ENCODE measurements around the gene GNG11.

GNG11 gene

DNA sequence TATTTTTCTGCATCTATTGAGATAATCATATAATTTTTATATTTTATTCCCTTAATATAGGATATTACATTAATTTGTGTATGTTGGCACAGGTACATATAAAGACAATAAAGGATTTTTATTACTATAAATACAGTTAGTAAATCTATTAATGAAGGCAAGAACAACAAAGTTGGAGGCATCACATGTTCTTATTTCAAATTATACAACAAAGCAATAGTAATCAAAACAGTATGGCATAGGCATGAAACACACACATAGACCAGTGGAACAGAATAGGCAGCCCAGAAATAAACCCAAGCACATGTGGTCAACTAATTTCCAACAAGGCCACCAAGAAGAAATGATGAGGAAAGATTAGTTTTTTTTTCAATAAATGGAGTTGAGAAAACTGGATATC lies 42.2 kb upstream of the GNG11 start:
- no peak for TF ChIP-seq EZH2phosphoT487 (IDR thresholded peaks at IDR 0.05; ENCODE audit: borderline replicate concordance, low read length)
- TF ChIP-seq CTCF (IDR thresholded peaks at IDR 0.05; ENCODE audit: low read depth, low read length, poor library complexity, severe bottlenecking), result no peak
- H4K20me1 ChIP-seq (ENCODE audit: control insufficient read depth, insufficient read depth, low read depth, low read length), result no peaks in the 10 kb centered on the region
- H3K27me3 ChIP-seq (ENCODE audit: control insufficient read depth, low read length), result no peaks in the 10 kb centered on the region; the same call in 1 of the 2 replicates
- no peak overlapping the region for H3K4me2 ChIP-seq (ENCODE audit: low read length)
- no peaks in the 10 kb centered on the region for H3K36me3 ChIP-seq (ENCODE audit: control insufficient read depth, low read length)
- H3K9me3 ChIP-seq (ENCODE audit: control insufficient read depth, insufficient read depth, low read length), result peaks cover 8% of the 10 kb centered on the region; the same call in 1 of the 2 replicates
- H3K27ac ChIP-seq (ENCODE audit: low read depth, low read length), result no peak overlapping the region
- no peaks in the 10 kb centered on the region for H3K9me2 ChIP-seq (replicated peaks; ENCODE audit: control insufficient read depth, low read length)
- no peaks in the 10 kb centered on the region for H3K79me2 ChIP-seq (ENCODE audit: control insufficient read depth, low read length)
- H3F3A ChIP-seq (ENCODE audit: control insufficient read depth, insufficient read depth), result no peaks in the 10 kb centered on the region
- no peaks in the 10 kb centered on the region for H3K4me1 ChIP-seq (ENCODE audit: control insufficient read depth, low read length)
- H3K4me3 ChIP-seq (ENCODE audit: low read length), result no peak overlapping the region

DNA sequence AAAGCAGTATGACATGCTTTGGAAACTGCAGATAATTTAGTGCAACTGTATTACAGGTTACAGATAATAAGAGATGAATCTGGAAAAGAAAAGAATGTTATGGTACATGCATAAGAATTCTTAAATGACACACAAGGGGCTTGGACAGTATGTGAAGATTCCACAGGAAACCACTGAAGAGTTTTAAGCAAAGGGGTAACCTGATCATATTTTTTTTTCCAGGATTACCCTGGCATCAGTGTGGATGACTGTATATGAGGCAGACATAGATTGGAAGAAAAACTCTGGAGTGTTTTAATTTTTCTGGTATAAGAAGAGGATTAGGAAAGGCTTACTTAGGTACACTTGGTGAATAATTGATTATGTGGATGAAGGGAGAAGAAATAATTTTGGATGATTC lies 39.1 kb upstream of the GNG11 start:
- no peaks in the 10 kb centered on the region for H3K79me2 ChIP-seq (ENCODE audit: control insufficient read depth, low read length)
- no peak overlapping the region for H3K4me3 ChIP-seq (ENCODE audit: low read length)
- no peaks in the 10 kb centered on the region for H3K4me1 ChIP-seq (ENCODE audit: control insufficient read depth, low read length)
- peaks cover 1% of the 10 kb centered on the region; the same call in 1 of the 2 replicates for H3K27me3 ChIP-seq (ENCODE audit: control insufficient read depth, low read length)
- H3K4me2 ChIP-seq (ENCODE audit: low read length), result no peak overlapping the region
- TF ChIP-seq CTCF (IDR thresholded peaks at IDR 0.05; ENCODE audit: low read depth, low read length, poor library complexity, severe bottlenecking) (no peak), EZH2phosphoT487 (IDR thresholded peaks at IDR 0.05; ENCODE audit: borderline replicate concordance, low read length) (no peak)
- no peaks in the 10 kb centered on the region for H3F3A ChIP-seq (ENCODE audit: control insufficient read depth, insufficient read depth)
- H3K36me3 ChIP-seq (ENCODE audit: control insufficient read depth, low read length), result no peaks in the 10 kb centered on the region
- H3K9me3 ChIP-seq (ENCODE audit: control insufficient read depth, insufficient read depth, low read length), result peaks cover 6% of the 10 kb centered on the region; the same call in 1 of the 2 replicates
- H3K9me2 ChIP-seq (replicated peaks; ENCODE audit: control insufficient read depth, low read length), result no peaks in the 10 kb centered on the region
- H4K20me1 ChIP-seq (ENCODE audit: control insufficient read depth, insufficient read depth, low read depth, low read length), result no peaks in the 10 kb centered on the region
- no peak overlapping the region for H3K27ac ChIP-seq (ENCODE audit: low read depth, low read length)

DNA sequence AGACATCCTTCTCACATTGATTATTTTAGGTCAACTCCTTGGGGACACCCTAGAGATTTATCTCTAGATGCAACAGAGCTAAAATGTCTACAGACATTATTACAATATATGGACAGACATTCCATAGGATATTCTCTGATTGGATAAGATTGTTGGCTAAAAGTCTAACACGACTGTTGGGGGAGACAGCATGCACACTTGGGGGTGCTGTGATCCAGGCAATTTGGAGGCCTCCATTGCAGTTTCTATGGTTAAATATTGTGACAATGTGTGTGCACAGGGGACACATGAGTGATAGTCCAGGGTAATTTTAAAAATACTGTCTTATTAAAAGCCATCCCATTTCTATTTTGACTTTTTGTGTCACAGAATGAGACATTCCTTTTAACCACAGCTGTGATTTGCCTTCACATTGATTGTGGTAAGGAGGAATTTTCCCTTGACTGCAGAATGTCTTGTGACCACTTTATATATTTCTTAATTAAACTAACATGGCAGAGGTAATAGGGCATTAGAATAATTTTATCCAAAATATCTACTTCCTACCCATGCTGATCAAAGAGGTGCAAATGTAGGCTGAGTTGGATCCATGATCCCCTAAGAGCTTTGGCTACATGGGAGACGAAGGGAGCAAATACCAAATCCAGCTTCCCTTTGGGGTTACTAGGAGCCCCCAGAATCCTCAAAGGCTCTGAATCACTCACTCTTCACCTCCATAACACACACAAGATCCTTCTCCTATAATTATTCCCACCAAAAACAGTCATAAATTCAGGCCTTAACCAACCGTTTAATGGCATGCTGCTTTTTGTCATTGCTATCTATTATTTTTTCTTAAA lies 38.2 kb upstream of the GNG11 start:
- Histone ChIP-seq H3K4me2 (ENCODE audit: low read length) (no peak overlapping the region), H3F3A (ENCODE audit: control insufficient read depth, insufficient read depth) (no peaks in the 10 kb centered on the region), H3K79me2 (ENCODE audit: control insufficient read depth, low read length) (no peaks in the 10 kb centered on the region), H3K27ac (ENCODE audit: low read depth, low read length) (no peak overlapping the region), H3K9me2 (replicated peaks; ENCODE audit: control insufficient read depth, low read length) (no peaks in the 10 kb centered on the region), H3K4me3 (ENCODE audit: low read length) (no peak overlapping the region), H3K36me3 (ENCODE audit: control insufficient read depth, low read length) (no peaks in the 10 kb centered on the region), H4K20me1 (ENCODE audit: control insufficient read depth, insufficient read depth, low read depth, low read length) (no peaks in the 10 kb centered on the region), H3K4me1 (ENCODE audit: control insufficient read depth, low read length) (no peaks in the 10 kb centered on the region), H3K27me3 (ENCODE audit: control insufficient read depth, low read length) (peaks cover 5% of the 10 kb centered on the region; the same call in 1 of the 2 replicates), H3K9me3 (ENCODE audit: control insufficient read depth, insufficient read depth, low read length) (peaks cover 6% of the 10 kb centered on the region; the same call in 1 of the 2 replicates)
- no peak for TF ChIP-seq EZH2phosphoT487 (IDR thresholded peaks at IDR 0.05; ENCODE audit: borderline replicate concordance, low read length)
- peak; percentile 38 for TF ChIP-seq CTCF (IDR thresholded peaks at IDR 0.05; ENCODE audit: low read depth, low read length, poor library complexity, severe bottlenecking)

Data from DOHH2 (cell line).